Fibroblast of upper back skin (primary cell): ENCODE measurements around the gene KLHDC10.
A peak's percentile ranks its signal among the peaks of the same experiment; 100 is the strongest.
"Not testable (repeated sequence)": the region's sequence is repeated elsewhere in the genome, so short reads cannot be mapped to it uniquely, and the experiment has no call there.

Experiments
- DNase-seq: peaks from one replicate; pipeline ENCODE4 v3.0.0-alpha.2; 2013

KLHDC10 gene

DNA sequence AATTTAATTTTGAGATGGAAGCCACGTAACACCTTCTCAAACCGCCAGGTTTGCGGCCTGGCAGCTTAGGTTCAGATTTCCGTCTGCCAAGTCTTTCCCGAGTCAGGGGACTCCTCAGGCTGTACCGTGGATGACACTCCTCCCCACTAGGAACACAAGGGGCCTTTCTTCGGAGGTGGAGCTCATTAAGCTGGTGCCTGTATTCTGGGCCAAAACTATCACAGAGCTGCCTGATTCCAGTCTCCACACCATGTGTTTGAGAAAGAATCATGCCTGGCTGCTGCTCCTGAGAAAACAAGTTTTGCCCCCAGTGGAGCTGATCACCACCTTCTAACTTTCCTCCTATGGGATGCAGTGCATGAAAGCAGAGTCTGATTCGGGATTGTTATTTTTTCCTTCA lies 90.1 kb downstream of the KLHDC10 start:
- DNase-seq = no peak

DNA sequence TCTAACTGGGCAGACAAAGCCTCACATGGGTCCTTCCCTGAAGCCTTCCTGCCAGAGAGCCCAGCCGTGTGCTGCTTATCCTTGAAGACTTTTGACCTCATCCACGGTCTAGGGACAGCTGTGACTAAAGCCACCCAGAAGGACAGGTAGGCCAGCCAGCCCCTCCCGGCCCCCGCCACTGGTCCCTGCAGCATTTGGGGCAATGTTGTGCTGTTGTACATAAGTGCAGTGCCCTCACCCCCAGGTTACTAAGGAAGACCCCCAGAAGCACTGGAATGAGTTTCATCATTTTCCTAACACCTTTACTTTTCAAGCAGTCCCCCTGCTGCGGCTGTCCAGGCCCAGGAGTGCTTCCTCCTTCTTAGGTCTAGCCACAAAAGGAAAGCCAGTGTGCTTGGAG lies 91.9 kb downstream of the KLHDC10 start:
- no peak for DNase-seq

DNA sequence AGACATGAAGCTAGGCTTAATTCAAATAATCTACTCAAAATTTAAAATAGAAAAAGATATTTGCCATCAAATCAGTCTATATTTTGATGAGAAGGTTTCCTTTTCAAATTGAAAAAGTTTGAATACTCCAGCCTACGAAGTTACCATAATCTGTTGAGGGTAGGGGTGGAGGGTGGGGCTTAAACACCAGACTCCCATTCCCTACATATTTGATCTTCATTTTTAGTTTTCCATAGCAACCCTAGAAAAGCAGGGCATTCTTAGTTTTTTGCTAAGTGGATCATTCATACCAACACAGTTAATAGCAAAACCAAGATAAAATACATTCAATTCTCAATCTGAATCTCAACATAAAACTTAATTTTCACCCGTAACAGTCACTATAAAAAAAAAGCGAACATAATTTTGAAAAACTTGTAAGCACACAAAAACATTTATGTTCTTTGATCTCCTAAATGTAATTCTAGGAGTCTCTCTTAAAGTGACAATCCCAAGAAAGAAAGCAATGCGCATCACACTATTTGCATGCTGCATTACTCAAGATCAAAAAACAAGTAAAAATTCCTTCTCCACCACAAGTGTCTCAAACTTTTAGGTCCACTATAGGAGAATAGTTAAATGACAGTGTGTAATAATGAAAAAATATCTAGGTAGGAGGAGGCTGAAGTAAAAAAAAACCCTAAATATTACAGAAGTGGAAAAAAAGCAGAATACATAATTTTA lies 104.1 kb downstream of the KLHDC10 start:
- no peak for DNase-seq

DNA sequence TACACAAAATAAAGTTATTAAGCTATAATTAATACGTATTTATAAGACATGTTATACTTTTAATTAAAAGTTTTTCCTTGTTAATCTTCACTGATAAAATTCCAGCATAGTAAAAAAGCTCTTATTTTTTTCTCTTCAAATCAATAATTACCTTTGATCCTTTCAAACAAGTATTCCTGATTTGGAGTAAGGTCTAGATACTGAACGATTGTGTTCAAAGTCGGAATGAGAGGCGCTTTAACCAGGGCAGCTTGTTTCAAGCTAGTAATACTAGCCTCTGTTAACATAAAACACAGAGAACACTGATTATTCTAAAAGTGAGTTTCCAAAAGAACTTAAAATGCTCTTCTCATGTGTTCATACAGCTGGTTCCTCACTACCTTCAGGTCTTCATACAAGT lies 107.9 kb downstream of the KLHDC10 start:
- DNase-seq = no peak

DNA sequence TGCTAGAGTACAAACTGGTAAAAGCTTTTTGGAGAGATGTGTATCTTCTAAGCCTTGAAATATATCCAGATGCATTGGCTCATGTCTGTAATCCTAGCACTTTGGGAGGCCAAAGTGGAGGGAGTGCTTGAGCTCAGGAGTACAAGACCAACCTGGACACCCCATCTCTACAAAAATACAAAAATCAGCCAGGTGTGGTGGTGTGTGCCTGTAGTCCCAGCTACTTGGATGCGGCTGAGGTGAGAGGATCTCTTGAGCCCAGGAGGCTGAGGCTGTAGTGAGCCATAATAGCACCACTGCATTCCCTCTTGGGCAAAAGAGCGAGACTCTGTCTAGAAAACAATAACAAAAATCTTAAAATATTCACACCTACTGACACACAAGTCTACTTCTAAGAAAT lies 109.3 kb downstream of the KLHDC10 start:
- no peak for DNase-seq

DNA sequence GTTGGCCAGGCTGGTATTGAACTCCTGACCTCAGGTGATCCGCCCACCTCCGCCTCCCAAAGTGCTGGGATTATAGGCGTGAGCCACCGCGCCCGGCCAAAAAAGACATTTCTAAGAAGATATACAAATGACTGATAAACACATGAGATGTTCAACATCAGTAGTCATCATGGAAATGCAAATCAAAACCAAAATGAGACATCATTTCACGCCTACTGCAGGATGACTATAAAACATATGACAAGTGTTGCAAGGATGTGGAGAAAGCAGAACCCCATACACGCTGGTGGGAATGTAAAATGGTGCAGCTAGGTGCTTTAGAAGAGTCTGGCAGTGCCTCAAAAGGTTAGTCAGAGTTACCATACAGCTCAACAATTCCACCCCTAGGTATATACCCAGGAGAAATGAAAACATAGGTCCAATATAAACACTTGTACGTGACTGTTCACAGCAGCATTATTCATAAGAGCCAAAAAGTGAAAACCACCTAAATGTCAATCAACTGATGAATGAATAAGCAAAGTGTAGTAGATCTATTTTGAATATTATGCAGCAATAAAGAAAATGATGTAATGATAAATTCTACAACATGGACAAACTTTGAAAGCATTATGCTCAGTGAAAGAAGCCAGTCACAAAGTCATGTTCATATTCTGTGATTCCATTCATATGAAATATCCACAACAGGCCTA lies 110.4 kb downstream of the KLHDC10 start:
- DNase-seq = peak; percentile 23

DNA sequence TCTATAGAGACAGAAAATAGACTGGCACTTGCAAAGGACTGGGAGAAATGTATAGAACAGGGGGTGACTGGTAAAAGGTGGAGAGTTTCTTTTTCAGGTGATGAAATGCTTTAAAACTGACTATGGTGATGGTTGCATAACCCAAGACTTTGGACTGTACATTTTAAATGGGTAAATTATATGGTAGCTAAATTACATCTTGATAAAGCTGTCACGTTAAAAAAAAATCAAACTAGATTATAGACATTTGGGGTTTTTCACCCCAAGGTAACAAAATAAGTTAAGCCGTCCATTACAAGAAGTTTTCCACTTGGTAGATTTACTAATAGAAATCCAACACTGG lies 110.9 kb downstream of the KLHDC10 start:
- no peak for DNase-seq

DNA sequence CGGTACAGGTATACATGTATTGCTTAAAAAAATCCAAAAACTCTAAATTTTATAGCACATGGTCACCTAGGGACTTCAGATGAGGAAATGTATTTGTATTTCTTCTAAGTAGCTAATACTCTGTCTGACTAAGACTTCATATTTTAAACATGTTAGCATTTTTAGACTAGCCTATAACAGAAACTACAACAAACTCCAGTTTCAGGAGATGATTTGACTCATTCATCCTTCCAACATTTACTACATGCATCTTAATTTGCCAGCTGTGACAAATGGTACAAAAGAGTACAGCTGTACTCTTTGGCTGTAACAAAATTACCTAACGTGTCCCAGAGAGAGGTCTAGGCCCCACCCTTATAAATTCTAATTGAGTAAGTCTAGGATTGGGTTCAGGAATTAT lies 112.7 kb downstream of the KLHDC10 start:
- no peak for DNase-seq

DNA sequence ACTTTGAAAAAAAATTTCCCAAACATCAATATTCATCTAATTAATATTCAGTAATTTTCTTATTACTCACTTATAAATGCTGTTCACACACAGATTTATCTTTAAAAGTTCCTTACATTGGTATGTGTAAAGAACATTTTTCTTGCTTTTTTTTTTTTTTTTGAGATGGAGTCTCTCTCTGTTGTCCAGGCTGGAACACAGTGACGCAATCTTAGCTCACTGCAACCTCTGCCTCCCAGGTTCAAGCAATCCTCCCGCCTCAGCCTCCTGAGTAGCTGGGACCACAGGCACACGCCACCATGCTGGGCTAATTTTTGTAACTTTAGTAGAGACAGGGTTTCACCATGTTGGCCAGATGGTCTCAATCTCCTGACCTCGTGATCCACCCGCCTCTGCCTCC lies 114.0 kb downstream of the KLHDC10 start:
- DNase-seq = not testable (repeated sequence)
